Cerebellar nuclear complex (tissue), 1 donor: Measurements from ENCODE around the gene RANBP17.

ENCODE experiments used
- DNase-seq, 2 experiments: peaks; one replicate each; lab custom pipeline; 2025; lab: John Stamatoyannopoulos, UW

RANBP17 gene

GRCh38 chr5:171249460-171249859 lies 387.6 kb downstream of the RANBP17 start:
- DNase-seq: no peak

- DNase-seq: no peak
These were observed 388.9 kb downstream of the RANBP17 start for GRCh38 chr5:171250738-171251137.

- DNase-seq: no peak
These were observed 389.7 kb downstream of the RANBP17 start for GRCh38 chr5:171251519-171251918.

GRCh38 chr5:171252674-171253073 lies 390.9 kb downstream of the RANBP17 start:
- no peak for DNase-seq

GRCh38 chr5:171258737-171259415 lies 397.1 kb downstream of the RANBP17 start:
- no peak for DNase-seq

GRCh38 chr5:171261361-171261760 lies 399.5 kb downstream of the RANBP17 start:
- no peak for DNase-seq

GRCh38 chr5:171261904-171262303 lies 400.1 kb downstream of the RANBP17 start:
- DNase-seq: no peak

GRCh38 chr5:171263181-171263580 lies 401.4 kb downstream of the RANBP17 start:
- no peak for DNase-seq

GRCh38 chr5:171264843-171265242 lies 403.0 kb downstream of the RANBP17 start:
- DNase-seq: no peak

- DNase-seq: no peak
These were observed 407.1 kb downstream of the RANBP17 start for GRCh38 chr5:171268700-171269620.

GRCh38 chr5:171269717-171270116 lies 407.9 kb downstream of the RANBP17 start:
- no peak for DNase-seq

GRCh38 chr5:171270136-171270535 lies 408.3 kb downstream of the RANBP17 start:
- DNase-seq: no peak

- no peak for DNase-seq
These were observed 410.0 kb downstream of the RANBP17 start for GRCh38 chr5:171271798-171272197.

GRCh38 chr5:171272996-171273970 lies 411.5 kb downstream of the RANBP17 start:
- peak in 1 of 2 experiments; percentile 13 for DNase-seq

GRCh38 chr5:171275841-171276544 lies 414.2 kb downstream of the RANBP17 start:
- no peak for DNase-seq

- no peak for DNase-seq
These were observed 421.9 kb downstream of the RANBP17 start for GRCh38 chr5:171283753-171284152.

- no peak for DNase-seq
These were observed 423.6 kb downstream of the RANBP17 start for GRCh38 chr5:171285465-171285864.

- no peak for DNase-seq
These were observed 426.2 kb downstream of the RANBP17 start for GRCh38 chr5:171288066-171288465.

GRCh38 chr5:171291371-171291770 lies 429.6 kb downstream of the RANBP17 start:
- no peak for DNase-seq

- no peak for DNase-seq
These were observed 433.5 kb downstream of the RANBP17 start for GRCh38 chr5:171295299-171295698.

- no peak for DNase-seq
These were observed 434.0 kb downstream of the RANBP17 start for GRCh38 chr5:171295801-171296200.
